ENCODE data around the gene ERBB2.
"Not testable (repeated sequence)": the region's sequence is repeated elsewhere in the genome, so short reads cannot be mapped to it uniquely, and the experiment has no call there.

The ERBB2 gene

GRCh38 chr17:39725923-39726322, 26.1 kb downstream of the ERBB2 start:
- not testable (repeated sequence) for DNase-seq (ENCODE audit: low read depth in 2 of 2)

- DNase-seq (ENCODE audit: low read depth in 2 of 2): no peak
These were observed 26.8 kb downstream of the ERBB2 start for GRCh38 chr17:39726617-39727016.

GRCh38 chr17:39727556-39727955, 27.7 kb downstream of the ERBB2 start:
- DNase-seq (ENCODE audit: low read depth in 2 of 2): no peak

GRCh38 chr17:39729280-39729851, 29.5 kb downstream of the ERBB2 start:
- DNase-seq (ENCODE audit: low read depth in 2 of 2): no peak

GRCh38 chr17:39730095-39730921, 30.4 kb downstream of the ERBB2 start, which contains the start of gene MIEN1:
Gene MIEN1 (minus strand): TSS chr17:39730532. CDS start chr17:39730495, 37 bp downstream.
- DNase-seq (ENCODE audit: low read depth in 2 of 2): peak; percentile 84 to 89

- no peak for DNase-seq (ENCODE audit: low read depth in 2 of 2)
These were observed 32.7 kb downstream of the ERBB2 start for GRCh38 chr17:39732586-39732985.

GRCh38 chr17:39735882-39736281, 36.0 kb downstream of the ERBB2 start:
- DNase-seq (ENCODE audit: low read depth in 2 of 2): no peak

GRCh38 chr17:39736319-39737165, 36.7 kb downstream of the ERBB2 start:
- DNase-seq (ENCODE audit: low read depth in 2 of 2): no peak

GRCh38 chr17:39737206-39737759, 37.4 kb downstream of the ERBB2 start:
- no peak for DNase-seq (ENCODE audit: low read depth in 2 of 2)

GRCh38 chr17:39737760-39738567, 38.1 kb downstream of the ERBB2 start, which contains the start of gene GRB7:
Gene GRB7 (plus strand): TSS chr17:39737938. CDS start chr17:39742302, 4,364 bp downstream.
- DNase-seq (ENCODE audit: low read depth in 2 of 2): no peak

GRCh38 chr17:39738568-39738901, 38.7 kb downstream of the ERBB2 start:
- DNase-seq (ENCODE audit: low read depth in 2 of 2): no peak

- no peak for DNase-seq (ENCODE audit: low read depth in 2 of 2)
These were observed 39.4 kb downstream of the ERBB2 start for GRCh38 chr17:39738983-39739884.

GRCh38 chr17:39739885-39740356, 40.1 kb downstream of the ERBB2 start:
- no peak for DNase-seq (ENCODE audit: low read depth in 2 of 2)

- DNase-seq (ENCODE audit: low read depth in 2 of 2): no peak
These were observed 40.7 kb downstream of the ERBB2 start for GRCh38 chr17:39740357-39741111.

GRCh38 chr17:39742126-39742855, 42.4 kb downstream of the ERBB2 start:
- DNase-seq (ENCODE audit: low read depth in 2 of 2): no peak

GRCh38 chr17:39742856-39743436, 43.1 kb downstream of the ERBB2 start:
- DNase-seq (ENCODE audit: low read depth in 2 of 2): no peak

- no peak for DNase-seq (ENCODE audit: low read depth in 2 of 2)
These were observed 44.4 kb downstream of the ERBB2 start for GRCh38 chr17:39744075-39744835.

All from activated CD8-positive, alpha-beta memory T cell treated with anti-CD3 and anti-CD28 coated beads for 4 hours (primary cell).